SK-N-SH (cell line): ENCODE data around the gene RS1. TPM values are rescaled to one million over a fixed set of nuclear protein-coding genes. Genes with fewer than 3 reads are reported as not detected.

Source experiments
- CTCF ChIA-PET: fragments of 300-600, 350-600 bp; formaldehyde crosslinking; extraction: SDS; loops from one replicate; lab custom pipeline; 2021; lab: Yijun Ruan, JAX
- POLR2A ChIA-PET: fragments of 350-600 bp; sonication (Branson Sonifier 250); formaldehyde crosslinking; extraction: SDS; loops from one replicate; lab custom pipeline; 2020; ENCODE audit warnings: antibody characterized with exemption, inconsistent platforms; lab: Yijun Ruan, JAX
- DNase-seq: peaks from one replicate; pipeline ENCODE4 v3.0.0; 2012
- H2AFZ ChIP-seq: fragments of 200-600 bp; sonication (generic); 2 replicates; pipeline ENCODE4 v1.8.1; 2016; ENCODE audit warnings: antibody characterized with exemption, mild to moderate bottlenecking, low read depth
- H3F3A ChIP-seq: fragments of 200-600 bp; sonication (generic); replicated peaks from 2 replicates; pipeline ENCODE3; 2016; ENCODE audit warnings: antibody characterized with exemption, mild to moderate bottlenecking; ENCODE audit not compliant: insufficient read depth
- H3K27ac ChIP-seq, 2 experiments: fragments of 200-500 bp in 1 of 2; fragments of 200-600 bp in 1 of 2; sonication (Bioruptor generic) in 1 of 2; sonication (generic), shearing (Covaris generic) in 1 of 2; 2 replicates each; pipeline versions ENCODE4 v1.5.1 to v1.6.1; 2014 to 2016; ENCODE audit warnings: low read depth in 2 of 2, inconsistent platforms in 1 of 2, low read length in 1 of 2, mild to moderate bottlenecking in 1 of 2, mixed read lengths in 1 of 2
- H3K27me3 ChIP-seq: fragments of 200-600 bp; sonication (generic), shearing (Covaris generic); 2 replicates; pipeline ENCODE4 v1.6.1; 2016; ENCODE audit warnings: mixed run types; ENCODE audit not compliant: insufficient read depth
- H3K36me3 ChIP-seq, 2 experiments: fragments of 200-500 bp in 1 of 2; fragments of 200-600 bp in 1 of 2; sonication (Bioruptor generic) in 1 of 2; sonication (generic) in 1 of 2; replicated peaks in 1 of 2; 2 replicates each; pipeline versions ENCODE3 to v1.5.1; 2014 to 2016; ENCODE audit warnings: low read length in 1 of 2, mild to moderate bottlenecking in 1 of 2; ENCODE audit not compliant: insufficient read depth in 2 of 2, control insufficient read depth in 1 of 2
- H3K4me1 ChIP-seq, 2 experiments: fragments of 200-500 bp in 1 of 2; fragments of 200-600 bp in 1 of 2; sonication (Bioruptor generic) in 1 of 2; sonication (generic), shearing (Covaris generic) in 1 of 2; 2 replicates each; pipeline versions ENCODE4 v1.5.1 to v1.6.1; 2014 to 2016; ENCODE audit warnings: low read depth in 1 of 2, low read length in 1 of 2, mixed run types in 1 of 2; ENCODE audit not compliant: insufficient read depth in 2 of 2, control insufficient read depth in 1 of 2
- H3K4me2 ChIP-seq: fragments of 200-600 bp; sonication (generic), shearing (Covaris generic); 2 replicates; pipeline ENCODE4 v1.6.1; 2017; ENCODE audit warnings: mixed run types
- H3K4me3 ChIP-seq, 2 experiments: fragments of 200-500 bp in 1 of 2; fragments of 200-600 bp in 1 of 2; sonication (Bioruptor generic) in 1 of 2; sonication (generic), shearing (Covaris generic) in 1 of 2; 2 replicates each; pipeline versions ENCODE4 v1.5.1 to v1.8.1; 2014 to 2016; ENCODE audit warnings: low read depth in 2 of 2, inconsistent platforms in 1 of 2, low read length in 1 of 2, mild to moderate bottlenecking in 1 of 2, mixed read lengths in 1 of 2, moderate library complexity in 1 of 2
- H3K79me2 ChIP-seq: fragments of 200-600 bp; sonication (generic); 2 replicates; pipeline ENCODE4 v1.8.1; 2017; ENCODE audit warnings: mild to moderate bottlenecking; ENCODE audit not compliant: insufficient read depth
- H3K9ac ChIP-seq: fragments of 200-600 bp; sonication (generic); 2 replicates; pipeline ENCODE4 v1.6.1; 2017; ENCODE audit warnings: mixed run types
- H3K9me2 ChIP-seq: fragments of 200-600 bp; sonication (generic); 2 replicates; pipeline ENCODE4 v1.6.1; 2017; ENCODE audit warnings: mixed run types
- H3K9me3 ChIP-seq: fragments of 200-600 bp; sonication (generic); 2 replicates; pipeline ENCODE4 v1.6.1; 2017; ENCODE audit warnings: mixed run types, mild to moderate bottlenecking, moderate library complexity
- H4K20me1 ChIP-seq: fragments of 200-600 bp; sonication (generic); 2 replicates; pipeline ENCODE4 v1.6.1; 2017; ENCODE audit warnings: mild to moderate bottlenecking, mixed run types; ENCODE audit not compliant: insufficient read depth
- EP300 ChIP-seq, 2 experiments: IDR thresholded peaks; 2 replicates each; pipeline versions ENCODE4 v1.4.0 to v1.6.1; 2012; ENCODE audit warnings: borderline replicate concordance in 1 of 2, low read depth in 1 of 2, low read length in 1 of 2
- FOSL2 ChIP-seq: IDR thresholded peaks from 2 replicates; pipeline ENCODE4 v1.4.0; 2012; ENCODE audit warnings: low read depth, mild to moderate bottlenecking, moderate library complexity, borderline replicate concordance
- MAX ChIP-seq: IDR thresholded peaks from 2 replicates; pipeline ENCODE4 v1.4.0; 2012; ENCODE audit warnings: low read depth
- MEF2A ChIP-seq: IDR thresholded peaks from 2 replicates; pipeline ENCODE4 v1.4.0; 2012; ENCODE audit warnings: low read depth, borderline replicate concordance
- REST ChIP-seq: IDR thresholded peaks from 2 replicates; pipeline ENCODE4 v1.6.1; 2012; ENCODE audit warnings: mild to moderate bottlenecking, low read depth, low read length, moderate library complexity
- RFX5 ChIP-seq: IDR thresholded peaks from 2 replicates; pipeline ENCODE4 v1.6.1; 2012; ENCODE audit warnings: mild to moderate bottlenecking, improper control_type of control experiment, low read length
- SMC3 ChIP-seq: IDR thresholded peaks from 2 replicates; pipeline ENCODE4 v1.6.1; 2012; ENCODE audit warnings: low read depth, low read length, improper control_type of control experiment
- TEAD4 ChIP-seq: IDR thresholded peaks from 2 replicates; pipeline ENCODE4 v1.4.0; 2012; ENCODE audit warnings: mild to moderate bottlenecking, borderline replicate concordance; ENCODE audit not compliant: insufficient read depth
- WGBS: methylation state at CpG from one replicate; pipeline ENCODE4 v1.1.6; 2017; ENCODE audit warnings: low lambda C conversion rate; 5-methylcytosine and 5-hydroxymethylcytosine counted together
- polyA plus RNA-seq, 3 experiments: library from polyadenylated mRNA; depleted of rRNA; stranded (reverse); fragments of >200 nt; gene quantifications; 2 replicates each; pipeline ENCODE4 v1.2.3, GENCODE V29; 2012
- TF ChIP-seq, protein P1 (sequence below): fragments of 200-600 bp; sonication (generic); IDR thresholded peaks from 2 replicates; pipeline ENCODE4 v1.6.1; 2017; ENCODE audit warnings: antibody characterized with exemption, mild to moderate bottlenecking, moderate library complexity

The RS1 gene
- polyA plus RNA-seq, 1 of the 3 experiments (the other 2 are of a cell fraction): not detected

- Histone ChIP-seq H3K36me3 (no peaks in the 10 kb centered on the region), H3F3A (no peaks in the 10 kb centered on the region), H3K4me3 (no peak overlapping the region), H3K4me1 (no peaks in the 10 kb centered on the region; a peak in 1 of 4 replicates), H3K9me3 (no peaks in the 10 kb centered on the region), H3K27me3 (no peaks in the 10 kb centered on the region), H3K4me2 (no peak overlapping the region), H3K9ac (no peak overlapping the region), H3K9me2 (no peaks in the 10 kb centered on the region), H4K20me1 (no peaks in the 10 kb centered on the region), H2AFZ (no peak overlapping the region), H3K79me2 (no peaks in the 10 kb centered on the region), H3K27ac (no peak overlapping the region)
- 56% methylated on average over 9 of the region's 9 CpGs for WGBS
- TF ChIP-seq FOSL2 (no peak), TEAD4 (no peak), MEF2A (no peak), RFX5 (no peak), SMC3 (no peak), EP300 (IDR thresholded peaks at IDR 0.05; ENCODE audit: borderline replicate concordance in 1 of 2, low read depth in 1 of 2, low read length in 1 of 2) (no peak), REST (no peak)
- DNase-seq: no peak
- ChIA-PET CTCF (interaction anchor here (1.1 to 1.4 kb wide), 2 partner anchors 10 to 14 kb away, joined by 3 read pairs; no protein-coding TSS in a partner anchor), POLR2A (no interaction called here)
Measured at GRCh38 chrX:18714910-18715309, 43.0 kb upstream of the RS1 start.

DNA sequence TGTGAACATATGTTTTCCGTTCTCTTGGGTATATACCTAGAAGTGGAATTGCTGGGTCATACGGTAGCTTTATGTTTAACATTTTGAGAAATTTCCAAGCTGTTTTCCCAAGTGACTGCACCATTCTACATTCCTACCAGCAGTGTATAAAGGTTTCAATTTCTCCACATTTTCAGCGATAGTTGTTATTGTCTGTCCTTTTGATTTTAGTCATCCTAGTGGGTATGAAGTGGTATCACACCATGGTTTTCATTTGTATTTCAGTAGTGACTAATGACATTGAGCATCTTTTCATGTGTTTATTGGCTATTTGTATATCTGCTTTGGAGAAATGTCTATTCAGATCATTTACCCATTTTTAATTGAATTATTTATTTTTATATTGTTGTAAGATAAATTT lies 37.9 kb upstream of the RS1 start:
- no peaks in the 10 kb centered on the region for H3K9me2 ChIP-seq
- H3K27ac ChIP-seq: no peak overlapping the region
- H3K9ac ChIP-seq: no peak overlapping the region
- H3K4me3 ChIP-seq: no peak overlapping the region; a peak in 1 of 4 replicates
- H3F3A ChIP-seq: no peaks in the 10 kb centered on the region
- H3K9me3 ChIP-seq: no peaks in the 10 kb centered on the region
- ChIA-PET CTCF (no interaction called here), POLR2A (no interaction called here)
- H3K36me3 ChIP-seq: no peaks in the 10 kb centered on the region
- H3K79me2 ChIP-seq: no peaks in the 10 kb centered on the region
- H2AFZ ChIP-seq: no peak overlapping the region
- H3K4me1 ChIP-seq: no peaks in the 10 kb centered on the region; a peak in 3 of 4 replicates
- H3K27me3 ChIP-seq: no peaks in the 10 kb centered on the region; the same call in 1 of the 2 replicates
- 74% methylated on average over 3 of the region's 3 CpGs for WGBS
- H3K4me2 ChIP-seq: no peak overlapping the region
- no peak for DNase-seq
- no peaks in the 10 kb centered on the region for H4K20me1 ChIP-seq
- TF ChIP-seq, protein P1, sequence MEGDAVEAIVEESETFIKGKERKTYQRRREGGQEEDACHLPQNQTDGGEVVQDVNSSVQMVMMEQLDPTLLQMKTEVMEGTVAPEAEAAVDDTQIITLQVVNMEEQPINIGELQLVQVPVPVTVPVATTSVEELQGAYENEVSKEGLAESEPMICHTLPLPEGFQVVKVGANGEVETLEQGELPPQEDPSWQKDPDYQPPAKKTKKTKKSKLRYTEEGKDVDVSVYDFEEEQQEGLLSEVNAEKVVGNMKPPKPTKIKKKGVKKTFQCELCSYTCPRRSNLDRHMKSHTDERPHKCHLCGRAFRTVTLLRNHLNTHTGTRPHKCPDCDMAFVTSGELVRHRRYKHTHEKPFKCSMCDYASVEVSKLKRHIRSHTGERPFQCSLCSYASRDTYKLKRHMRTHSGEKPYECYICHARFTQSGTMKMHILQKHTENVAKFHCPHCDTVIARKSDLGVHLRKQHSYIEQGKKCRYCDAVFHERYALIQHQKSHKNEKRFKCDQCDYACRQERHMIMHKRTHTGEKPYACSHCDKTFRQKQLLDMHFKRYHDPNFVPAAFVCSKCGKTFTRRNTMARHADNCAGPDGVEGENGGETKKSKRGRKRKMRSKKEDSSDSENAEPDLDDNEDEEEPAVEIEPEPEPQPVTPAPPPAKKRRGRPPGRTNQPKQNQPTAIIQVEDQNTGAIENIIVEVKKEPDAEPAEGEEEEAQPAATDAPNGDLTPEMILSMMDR: peak; percentile 22; the same call in 1 of the 2 replicates
- TF ChIP-seq MAX: no peak
